Ureter (tissue), 1 donor: ENCODE data around the gene LRRC7. TPM values are rescaled to one million over a fixed set of nuclear protein-coding genes. Genes with fewer than 3 reads are reported as not detected.

ENCODE experiments used
- DNase-seq: peaks from one replicate; pipeline ENCODE4 v3.0.0-alpha.2; 2020; ENCODE audit warnings: low spot score
- total RNA-seq: library from RNA; stranded (reverse); gene quantifications from one replicate; pipeline ENCODE4 v1.2.4, GENCODE V29; 2023
- donor health status: DM: yes; HTN: yes; CAD: no.

The LRRC7 gene
- 2.4 TPM for total RNA-seq

DNA sequence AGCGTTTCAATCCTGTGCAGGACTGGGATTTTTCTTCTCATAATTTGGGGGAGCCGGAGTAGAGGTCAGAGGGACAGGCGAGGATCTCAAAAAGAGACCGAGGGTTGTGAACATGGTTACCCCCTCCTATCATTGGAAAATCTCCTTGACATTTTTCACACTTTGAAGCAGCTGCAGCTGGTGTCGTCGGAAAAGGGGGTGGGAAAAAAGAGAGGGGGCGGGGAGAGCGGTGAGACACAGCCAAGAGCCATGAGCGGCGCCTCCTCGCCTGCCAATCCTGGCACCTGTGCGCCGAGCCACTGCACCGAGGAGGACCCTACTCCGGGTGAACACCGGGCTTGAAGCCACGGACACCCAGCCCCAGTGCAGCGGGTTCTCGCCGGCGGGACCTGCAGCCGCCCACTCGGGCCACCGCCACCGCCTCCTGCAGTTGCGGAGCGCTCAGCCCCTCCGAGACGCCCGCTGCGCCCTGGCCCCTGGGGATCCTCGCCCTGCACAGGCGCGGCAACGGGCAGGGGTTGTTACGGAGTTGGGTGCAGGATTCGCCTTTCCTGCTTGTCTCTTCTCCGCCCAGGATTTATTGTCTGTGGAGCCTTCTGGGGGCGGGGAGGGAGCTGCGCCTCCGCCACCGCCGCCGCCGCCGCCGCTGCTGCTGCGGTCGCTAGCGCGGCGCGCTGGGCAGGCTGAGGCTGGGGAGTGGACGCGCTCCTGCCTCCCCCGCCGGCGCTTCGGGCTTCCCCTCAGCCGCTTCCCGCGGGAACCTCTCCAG is at the start of gene LRRC7:
Gene LRRC7 (plus strand): TSS at position 271 of the 769 bp plus-strand sequence. CDS start 718 bp downstream, outside the sequence.
- DNase-seq = no peak

- no peak for DNase-seq
Observed at GRCh38 chr1:69519006-69519405, 48.7 kb upstream of the LRRC7 start.

DNA sequence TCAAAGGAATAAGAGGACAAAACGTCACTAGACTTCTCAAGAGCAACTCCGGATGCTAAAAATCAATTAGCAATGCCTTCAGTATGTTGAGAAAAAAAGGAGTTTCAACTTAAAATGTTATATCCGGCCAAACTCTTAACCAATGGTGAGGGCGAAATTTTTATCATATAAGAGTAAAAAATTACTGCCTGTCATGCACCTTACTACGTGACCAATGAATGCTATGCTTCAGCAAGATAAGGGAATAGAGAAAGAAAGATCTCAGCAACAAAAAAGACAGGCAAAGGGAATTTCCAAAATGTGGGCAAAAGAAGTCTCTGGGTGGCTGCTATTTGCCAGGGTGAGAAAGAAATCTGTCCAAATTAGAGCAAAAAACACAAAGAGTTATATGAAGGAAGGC is 47.4 kb upstream of the LRRC7 start:
- no peak for DNase-seq

DNA sequence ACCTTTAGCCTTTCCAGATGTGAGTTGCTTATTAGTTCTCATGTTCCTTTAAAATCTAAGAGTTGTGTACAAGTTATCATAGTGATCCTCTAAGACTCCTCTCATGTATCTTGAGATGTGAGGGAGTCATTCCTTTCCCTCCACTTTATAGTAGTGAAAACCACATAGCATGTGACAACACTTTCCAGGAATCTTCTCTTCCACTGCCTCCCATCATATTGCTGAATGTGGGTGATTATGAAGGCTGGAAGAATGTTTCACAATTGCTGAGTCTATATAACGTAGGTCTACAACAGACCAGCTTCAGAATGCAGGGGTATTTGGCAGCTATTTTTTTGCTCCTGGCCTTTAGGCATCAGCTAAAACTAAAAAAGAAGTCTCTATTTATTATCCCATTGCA is 44.7 kb upstream of the LRRC7 start:
- no peak for DNase-seq

GRCh38 chr1:69523461-69523860 is 44.3 kb upstream of the LRRC7 start:
- DNase-seq = no peak

- DNase-seq = no peak
Observed at GRCh38 chr1:69524015-69524414, 43.7 kb upstream of the LRRC7 start.

DNA sequence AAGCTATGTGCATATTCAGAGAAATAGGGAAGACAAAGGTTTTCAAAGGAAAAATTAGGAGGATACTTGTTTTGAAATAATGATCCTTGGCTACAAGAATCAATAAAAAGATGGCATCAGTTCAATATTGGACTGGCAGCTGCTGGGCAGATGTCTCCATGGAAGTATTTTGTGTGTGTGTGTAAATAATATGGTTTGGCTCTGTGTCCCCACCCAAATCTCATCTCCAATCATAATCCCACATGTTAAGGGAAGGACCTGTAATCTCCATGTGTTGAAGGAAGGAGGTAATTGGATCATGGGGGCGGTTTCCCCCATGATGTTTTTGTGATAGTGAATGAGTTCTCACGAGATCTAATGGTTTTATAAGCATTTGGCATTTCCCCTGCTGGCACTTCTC is 40.4 kb upstream of the LRRC7 start:
- DNase-seq = no peak

DNA sequence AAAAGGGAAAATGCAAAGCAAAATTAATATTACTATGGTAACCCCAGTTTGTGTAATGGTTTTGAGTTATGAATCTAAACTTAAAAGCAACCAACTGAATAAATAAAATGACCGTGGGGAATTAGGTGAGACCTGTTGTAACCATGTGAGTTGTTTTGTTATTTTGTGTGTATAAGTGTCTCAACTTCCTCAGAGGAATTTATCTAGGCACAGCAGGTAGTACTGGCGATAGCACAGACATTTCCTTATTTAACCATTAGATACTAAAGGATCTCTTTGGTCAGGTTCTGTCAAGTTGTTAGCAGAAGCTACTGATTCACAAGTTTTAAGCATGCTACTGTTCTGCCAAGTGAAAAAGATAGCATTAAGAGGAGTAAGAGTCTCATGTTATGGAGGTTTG is 39.3 kb upstream of the LRRC7 start:
- DNase-seq = no peak

GRCh38 chr1:69533343-69533742 is 34.4 kb upstream of the LRRC7 start:
- no peak for DNase-seq

DNA sequence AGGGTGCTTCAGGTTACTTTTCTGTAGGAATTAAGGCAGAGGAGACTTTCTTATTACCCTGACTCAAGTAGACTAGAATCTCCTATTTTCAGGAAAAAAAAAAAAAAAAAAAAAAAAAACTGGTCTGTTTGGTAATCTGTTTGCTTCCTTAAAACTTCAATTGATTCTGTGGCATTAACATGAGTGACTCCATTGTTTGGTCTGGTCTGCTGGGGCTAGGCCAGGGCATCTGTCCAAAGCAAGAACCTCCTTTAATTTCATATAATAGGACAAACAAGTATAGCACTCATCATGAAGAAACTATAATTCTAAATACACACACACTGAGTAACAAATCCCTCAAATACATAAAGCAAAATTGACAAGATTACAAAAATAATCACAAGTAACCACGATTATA is 32.9 kb upstream of the LRRC7 start:
- DNase-seq = no peak

DNA sequence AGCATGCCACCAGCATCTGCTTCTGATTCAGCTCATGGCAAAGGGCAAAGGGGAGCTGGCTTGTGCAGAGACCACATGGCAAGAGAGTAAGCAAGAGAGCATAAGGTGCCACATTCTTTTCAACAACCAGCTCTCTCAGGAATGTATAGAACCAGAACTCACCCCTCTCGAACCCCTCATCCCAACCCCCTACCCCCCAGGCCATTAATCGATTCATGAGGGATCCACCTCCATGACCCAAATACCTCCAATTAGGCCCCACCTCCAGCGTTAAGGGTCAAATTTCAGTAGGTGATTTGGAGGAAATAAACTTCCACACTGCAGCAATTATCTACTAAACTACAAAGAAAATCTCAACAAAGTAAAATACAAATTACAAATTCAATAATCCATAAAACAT is 32.2 kb upstream of the LRRC7 start:
- no peak for DNase-seq

- DNase-seq = no peak
Observed at GRCh38 chr1:69540052-69540451, 27.7 kb upstream of the LRRC7 start.

GRCh38 chr1:69551476-69552324 is 16.0 kb upstream of the LRRC7 start:
- DNase-seq = no peak

- DNase-seq = no peak
Observed at GRCh38 chr1:69553726-69554125, 14.0 kb upstream of the LRRC7 start.

DNA sequence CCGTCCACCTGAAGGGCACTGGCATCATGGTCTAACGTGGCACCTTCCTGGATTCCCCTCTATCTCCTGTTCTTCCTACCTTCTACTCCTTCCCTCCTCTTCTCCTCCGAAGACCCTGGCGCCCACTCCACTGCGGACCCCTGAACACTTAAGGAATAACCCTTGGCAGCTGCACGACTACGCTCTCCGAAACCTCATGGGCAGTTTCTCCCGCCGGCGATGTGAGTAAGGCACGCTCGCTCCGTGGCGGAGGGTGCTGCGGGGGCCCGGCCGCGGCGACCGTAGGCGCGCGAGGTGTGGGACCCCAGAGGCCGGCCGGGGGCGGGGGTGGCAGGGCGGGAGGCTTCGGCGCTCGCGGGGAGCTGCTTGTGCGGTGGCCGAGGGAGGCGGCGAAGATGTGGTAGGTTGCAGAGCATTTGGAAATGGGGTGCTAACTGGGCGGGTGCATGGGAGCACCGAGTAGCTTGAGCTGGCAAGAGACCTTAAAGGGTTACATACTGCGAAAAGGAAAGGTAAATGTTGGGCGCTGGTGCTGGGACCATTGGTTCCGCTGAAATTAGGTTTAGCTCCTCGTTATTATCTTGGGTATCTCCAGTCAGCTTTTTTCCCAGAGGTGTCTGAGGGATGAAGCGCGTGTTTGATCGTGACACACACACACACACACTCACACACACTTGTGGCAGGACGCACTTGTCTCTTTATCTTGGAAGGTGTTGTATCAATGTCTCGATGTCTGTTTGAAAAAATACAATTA is 876 bp downstream of the LRRC7 start:
- no peak for DNase-seq

DNA sequence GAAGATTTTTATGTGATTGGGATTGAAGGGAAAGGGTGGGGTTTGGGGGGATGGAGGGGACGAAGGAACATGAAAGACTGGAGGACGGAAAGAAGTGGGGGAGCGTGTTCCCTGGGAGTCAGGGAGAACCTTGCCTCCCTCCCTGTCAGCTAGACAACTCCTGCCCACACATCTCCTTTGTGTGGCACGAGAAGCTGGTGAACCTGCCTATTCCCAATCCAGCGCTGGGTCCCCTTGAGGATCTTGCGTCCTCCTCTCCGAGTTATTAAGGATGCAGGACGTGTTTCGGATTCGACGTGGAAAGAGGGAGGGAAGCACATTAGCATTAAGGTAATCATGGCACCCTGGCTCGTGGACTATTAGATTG is 1.4 kb downstream of the LRRC7 start:
- no peak for DNase-seq

DNA sequence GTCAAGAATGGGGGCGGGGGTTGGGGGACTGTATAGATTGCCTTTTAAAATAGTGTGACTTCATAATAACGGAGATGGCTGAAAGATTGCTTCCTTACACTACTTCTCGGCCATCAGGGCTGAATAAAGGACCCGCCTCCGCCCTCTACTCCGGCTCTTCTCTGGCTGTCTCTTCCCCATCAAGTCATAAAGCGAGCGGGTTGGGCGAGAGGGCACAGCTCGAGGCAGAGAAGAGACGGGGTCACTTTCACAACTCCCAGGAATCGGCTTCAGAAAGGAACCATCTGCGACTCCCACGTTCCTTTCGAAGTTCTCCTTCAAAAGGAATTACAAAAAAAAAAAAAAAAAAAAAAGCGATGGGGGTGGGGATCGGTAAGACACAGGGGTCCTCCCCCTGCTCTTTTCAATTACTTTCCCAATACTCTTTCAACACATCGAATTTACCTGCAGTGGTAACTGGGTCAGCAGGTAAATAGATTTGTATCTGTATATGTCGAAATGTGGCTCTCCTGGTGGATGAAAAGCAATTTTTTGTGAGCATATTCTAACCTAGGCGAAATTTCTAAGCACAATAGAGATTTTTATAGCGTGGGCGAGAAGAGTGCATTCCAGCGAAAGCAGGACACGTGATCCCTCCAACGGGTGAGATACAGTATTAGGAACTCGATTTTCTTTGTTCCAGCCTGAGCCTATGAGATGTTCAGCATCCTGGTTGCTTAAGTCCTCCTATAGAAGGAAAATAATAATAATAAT is 2.0 kb downstream of the LRRC7 start:
- no peak for DNase-seq

DNA sequence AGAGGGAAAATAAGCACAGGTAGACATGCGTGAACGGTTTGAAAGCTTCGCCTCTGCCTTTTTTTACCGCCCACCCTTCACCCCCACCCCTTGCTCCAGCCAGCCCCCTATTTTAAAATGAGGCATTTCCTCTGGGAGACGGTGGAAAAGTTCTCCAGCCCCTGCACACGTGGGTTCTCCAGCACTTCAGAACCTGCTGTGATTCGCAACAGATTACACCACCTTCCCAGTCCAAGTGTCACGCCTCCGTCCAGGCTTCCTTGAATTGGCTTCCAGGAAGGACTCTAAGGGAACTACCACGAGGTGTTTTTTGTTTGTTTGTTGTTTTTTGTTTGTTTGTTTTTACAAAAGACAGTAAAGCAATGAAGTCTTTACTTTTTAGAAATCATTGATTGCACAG is 2.6 kb downstream of the LRRC7 start:
- DNase-seq = no peak

DNA sequence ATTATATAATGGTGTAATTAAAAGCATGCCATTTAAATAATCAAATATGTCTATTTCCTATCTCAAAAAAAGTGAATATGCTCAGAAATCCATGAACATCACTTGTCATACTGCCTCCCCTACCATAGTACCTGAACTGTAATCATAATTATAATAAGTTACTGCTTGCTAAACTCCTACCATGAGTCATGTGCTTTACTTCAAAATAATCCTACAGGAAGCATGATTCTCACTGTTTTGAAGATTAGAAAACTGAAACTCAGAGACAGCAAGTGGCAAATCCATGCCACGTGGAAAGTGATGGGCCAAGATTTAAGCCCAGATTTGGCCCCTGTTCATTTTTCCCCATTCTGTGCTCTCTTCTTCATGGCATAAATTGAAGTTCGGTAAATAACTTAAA is 5.2 kb downstream of the LRRC7 start:
- DNase-seq = no peak

- no peak for DNase-seq
Observed at GRCh38 chr1:69573911-69574310, 6.2 kb downstream of the LRRC7 start.

GRCh38 chr1:69585666-69586065 is 17.9 kb downstream of the LRRC7 start:
- DNase-seq = no peak

DNA sequence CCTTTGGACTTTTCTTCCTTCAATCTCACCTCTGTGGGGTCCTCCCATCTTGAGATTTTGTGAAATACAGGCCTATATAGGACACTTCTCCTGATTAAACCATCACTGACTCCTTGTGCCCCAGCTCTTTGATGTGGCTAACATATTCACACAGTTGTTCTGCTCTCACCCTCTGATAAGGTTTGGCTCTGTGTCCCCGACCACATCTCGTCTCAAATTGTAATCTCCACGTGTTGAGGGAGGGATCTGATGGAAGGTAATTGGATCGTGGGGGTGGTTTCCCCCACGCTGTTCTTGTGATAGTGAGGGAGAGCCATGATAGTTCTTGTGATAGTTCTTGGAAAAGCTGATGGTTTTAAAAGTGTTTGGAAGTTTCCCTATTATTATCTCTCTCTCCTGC is 19.7 kb downstream of the LRRC7 start:
- DNase-seq = no peak
